NCI-H1436 treated with DMSO at 0.1 percent for 48 hours (cell line): ENCODE results near the gene ZXDC.

ENCODE experiments used
- DNase-seq: peaks from one replicate; lab custom pipeline; 2025; lab: John Stamatoyannopoulos, UW

ZXDC gene

GRCh38 chr3:126435456-126436315 is 40.0 kb downstream of the ZXDC start:
- DNase-seq, result no peak

- no peak for DNase-seq
These were observed 40.7 kb downstream of the ZXDC start for GRCh38 chr3:126434931-126435411.

GRCh38 chr3:126434264-126434590 is 41.5 kb downstream of the ZXDC start:
- DNase-seq, result no peak

DNA sequence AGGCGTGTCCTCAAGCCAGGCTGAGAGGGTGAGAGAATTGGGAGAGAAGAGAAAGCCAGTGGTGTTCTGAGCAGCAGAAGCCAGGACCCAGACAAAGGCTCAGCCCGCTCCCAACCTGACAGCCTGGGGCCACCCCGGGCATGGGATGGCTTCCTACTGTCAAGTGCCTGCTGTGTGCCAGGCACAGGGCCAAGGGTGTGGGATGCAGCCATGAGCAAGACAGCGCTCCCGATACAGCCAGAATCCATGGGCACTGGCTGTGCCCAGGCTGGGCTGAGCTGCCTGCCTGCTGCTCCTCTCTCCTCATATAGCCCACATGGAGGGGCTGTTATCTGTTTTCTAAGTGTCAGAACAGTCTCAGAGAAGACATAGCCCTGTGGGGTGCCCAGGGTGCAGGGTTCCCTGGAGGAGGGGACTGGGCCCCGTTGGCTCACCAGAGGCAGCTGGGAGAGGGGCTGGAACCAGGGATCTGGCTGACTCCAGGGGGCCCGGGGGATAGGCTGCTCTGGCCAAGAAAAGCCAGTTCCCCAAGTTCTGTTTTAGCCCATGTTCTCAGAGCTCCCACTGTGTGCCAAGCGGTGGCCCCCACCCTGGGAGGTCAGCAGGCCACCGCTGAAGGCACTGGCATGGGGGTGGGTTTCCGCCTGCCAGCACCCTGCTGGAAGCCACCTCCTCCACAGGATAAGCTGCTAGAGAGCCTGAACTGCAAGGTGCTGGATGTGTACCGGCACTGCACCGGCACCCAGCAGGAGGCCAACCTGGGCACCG is 42.0 kb downstream of the ZXDC start:
- DNase-seq, result no peak

GRCh38 chr3:126433105-126433430 is 42.6 kb downstream of the ZXDC start:
- DNase-seq, result no peak

DNA sequence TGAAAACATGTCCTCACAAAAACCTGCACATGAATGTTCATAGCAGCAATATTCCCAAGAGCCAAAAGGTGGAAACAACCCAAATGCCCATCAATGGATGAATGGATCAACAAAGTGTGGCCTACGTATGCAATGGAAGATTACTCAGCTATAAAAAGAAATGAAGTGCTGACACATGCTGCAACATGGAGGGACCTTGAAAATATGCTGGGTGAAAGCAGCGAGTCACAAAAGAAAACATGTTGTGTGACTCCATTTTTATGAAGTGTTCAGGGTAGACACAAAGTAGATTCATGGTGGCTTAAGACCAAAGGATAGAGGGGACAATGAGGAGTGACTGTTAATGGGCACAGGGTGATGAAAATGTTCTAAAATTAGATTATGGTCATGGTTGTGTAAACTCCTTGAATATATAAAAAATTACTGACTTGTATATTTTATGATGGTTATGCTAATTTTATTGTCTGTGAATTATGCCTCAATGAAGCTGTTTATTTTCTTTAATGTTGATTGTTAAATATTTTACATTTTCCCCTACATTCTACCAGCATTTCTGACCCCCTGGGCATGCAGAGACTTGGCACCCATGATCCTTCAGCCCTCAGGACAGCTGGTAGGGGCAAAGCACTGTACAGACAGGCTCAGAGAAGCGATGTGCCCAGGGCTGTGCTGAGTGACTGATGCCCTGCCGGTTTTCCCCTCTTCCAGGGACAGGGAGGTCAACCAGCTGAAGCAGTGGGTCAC is 43.2 kb downstream of the ZXDC start:
- no peak for DNase-seq

- DNase-seq, result no peak
These were observed 44.6 kb downstream of the ZXDC start for GRCh38 chr3:126431103-126431534.

- no peak for DNase-seq
These were observed 50.9 kb downstream of the ZXDC start for GRCh38 chr3:126424751-126425150.

DNA sequence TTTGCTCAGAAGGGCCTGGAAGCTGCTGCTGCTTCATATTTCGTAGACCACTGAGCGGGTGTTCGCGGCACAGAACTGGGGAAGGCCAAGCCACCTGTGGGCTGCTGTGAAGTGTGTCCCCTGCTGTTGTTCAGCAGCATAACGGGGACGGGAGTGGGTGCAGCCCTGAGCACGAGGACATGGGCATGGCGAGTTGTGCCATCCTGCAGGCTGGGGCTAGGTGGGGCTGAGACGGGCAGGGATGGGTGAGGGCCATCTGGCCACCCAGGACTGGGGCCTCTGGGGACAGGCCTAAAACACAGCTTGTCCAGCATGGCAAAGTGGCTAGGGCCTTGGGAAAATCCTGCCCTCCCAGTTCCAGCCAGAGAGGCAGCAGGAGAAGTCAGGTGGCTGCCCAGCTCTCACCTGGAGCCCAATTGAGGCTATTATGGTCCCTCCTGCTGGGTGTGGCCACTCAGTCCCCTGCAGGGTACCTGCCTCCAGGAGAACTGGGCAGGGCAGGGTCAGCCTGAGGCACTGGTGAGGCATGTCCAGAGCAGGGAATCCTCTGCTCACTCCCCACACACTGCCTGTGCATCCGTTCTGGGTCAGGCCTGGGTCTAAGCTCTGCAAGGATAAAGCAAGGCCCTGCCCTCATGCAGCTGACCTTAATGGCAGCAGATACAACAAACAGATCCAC is 51.5 kb downstream of the ZXDC start:
- no peak for DNase-seq

DNA sequence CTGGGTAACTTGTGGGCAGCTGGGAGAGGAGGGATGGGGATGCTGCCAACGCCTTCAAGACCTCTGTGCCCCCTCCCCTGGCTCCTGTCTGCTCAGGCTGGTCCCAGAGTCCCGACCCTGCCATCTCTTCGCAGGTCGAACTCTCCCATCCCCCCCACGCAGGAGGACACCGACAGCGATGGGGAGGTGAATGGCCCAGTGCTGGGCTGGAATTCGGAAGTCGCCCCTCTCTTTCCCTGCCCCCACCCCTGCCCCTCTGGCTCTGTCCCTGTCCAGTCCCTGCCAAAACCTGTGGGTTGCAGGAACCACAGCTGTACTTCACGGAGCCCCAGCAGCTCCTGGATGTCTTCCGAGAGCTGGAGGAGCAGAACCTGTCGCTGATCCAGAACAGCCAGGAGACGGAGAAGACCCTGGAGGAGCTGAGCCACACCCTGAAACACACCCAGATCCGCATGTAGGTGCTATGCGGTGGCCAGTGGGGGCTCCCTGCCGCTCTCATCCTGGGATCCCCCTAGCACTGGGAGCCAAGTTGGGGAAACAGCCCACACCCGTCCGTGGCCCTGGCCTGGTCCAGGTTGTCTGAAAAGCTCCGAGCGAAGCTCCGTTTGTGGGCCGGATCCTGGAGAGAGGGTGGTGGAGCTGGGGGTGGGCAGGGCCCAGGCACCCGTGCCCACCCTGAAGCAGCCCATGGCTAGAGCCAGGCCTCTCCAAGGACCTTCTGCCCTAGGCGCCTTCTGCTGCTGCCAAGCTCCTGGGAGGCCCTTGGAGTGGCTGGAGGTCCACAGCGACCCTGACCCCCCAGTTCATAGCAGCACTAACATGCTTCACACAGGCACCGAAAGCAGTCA is 52.3 kb downstream of the ZXDC start:
- no peak for DNase-seq

DNA sequence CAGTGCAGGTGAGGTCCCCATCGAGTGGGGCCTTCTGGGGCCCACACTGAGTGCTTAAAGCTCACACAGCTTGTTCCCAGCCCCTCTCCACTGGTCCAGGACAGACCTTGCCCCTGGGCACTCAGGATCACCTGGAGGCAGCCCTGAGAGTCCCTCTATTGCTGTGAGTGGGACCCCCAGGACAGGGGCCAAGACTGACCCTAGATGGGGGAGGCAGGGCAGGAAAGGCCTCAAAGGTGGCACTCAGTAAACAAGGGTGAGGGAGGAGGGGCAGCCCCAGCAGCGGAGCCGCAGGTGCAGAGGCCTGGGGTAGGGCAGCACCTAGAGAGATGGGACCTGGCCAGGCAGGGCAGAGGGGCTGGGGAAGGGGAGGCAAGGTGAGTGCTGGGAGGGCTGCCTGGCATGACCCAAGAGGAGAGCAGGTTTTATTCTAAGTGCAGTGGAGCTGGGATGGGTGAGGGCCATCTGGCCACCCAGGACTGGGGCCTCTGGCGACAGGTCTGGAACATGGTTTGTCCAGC is 53.1 kb downstream of the ZXDC start:
- no peak for DNase-seq

GRCh38 chr3:126422121-126422520 is 53.6 kb downstream of the ZXDC start:
- DNase-seq, result no peak

- no peak for DNase-seq
These were observed 54.0 kb downstream of the ZXDC start for GRCh38 chr3:126421573-126422119.

DNA sequence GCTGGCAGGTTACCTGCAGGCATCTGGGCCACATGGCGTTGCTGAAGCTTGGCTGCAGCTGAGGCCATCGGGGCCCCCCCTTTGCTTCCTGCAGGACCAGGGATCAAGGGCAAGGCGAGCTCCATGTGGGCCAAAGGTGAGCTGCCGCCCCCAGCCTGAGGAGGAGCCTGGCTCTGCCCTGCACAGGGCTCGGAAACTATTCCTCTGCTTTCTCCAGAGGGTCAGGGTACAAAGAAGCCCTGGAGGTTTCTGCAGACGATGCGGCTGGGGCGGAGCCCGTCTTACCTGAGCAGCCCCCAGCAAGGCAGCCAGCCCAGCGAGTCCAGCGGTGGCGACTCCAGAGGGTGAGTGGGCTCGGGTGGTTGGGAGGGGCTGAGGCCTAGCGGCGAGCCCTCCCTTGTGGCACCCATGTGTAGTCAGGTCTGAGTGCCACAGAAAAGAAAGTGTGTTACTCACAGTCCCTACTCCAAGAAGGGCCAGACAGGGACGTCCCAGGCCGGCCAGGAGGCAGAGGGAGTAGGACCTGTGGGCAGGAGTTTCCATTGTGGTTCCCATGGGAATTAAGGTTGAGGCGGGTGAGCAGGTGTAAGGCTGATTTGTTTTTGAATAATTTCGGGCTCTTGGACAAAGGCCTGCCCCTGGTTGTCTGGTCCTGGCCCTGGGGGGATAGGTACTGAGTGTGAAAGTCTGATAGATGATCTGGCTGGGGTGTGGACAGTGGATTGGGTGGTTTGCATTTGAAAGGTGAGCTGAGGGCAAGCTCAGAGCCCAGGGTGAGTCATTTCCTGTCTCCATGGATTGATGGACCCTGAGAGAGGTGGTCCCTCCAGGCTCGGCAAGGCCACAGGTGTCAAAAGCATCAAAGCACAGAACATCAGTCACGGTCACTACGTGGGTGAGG is 55.6 kb downstream of the ZXDC start:
- DNase-seq, result no peak

DNA sequence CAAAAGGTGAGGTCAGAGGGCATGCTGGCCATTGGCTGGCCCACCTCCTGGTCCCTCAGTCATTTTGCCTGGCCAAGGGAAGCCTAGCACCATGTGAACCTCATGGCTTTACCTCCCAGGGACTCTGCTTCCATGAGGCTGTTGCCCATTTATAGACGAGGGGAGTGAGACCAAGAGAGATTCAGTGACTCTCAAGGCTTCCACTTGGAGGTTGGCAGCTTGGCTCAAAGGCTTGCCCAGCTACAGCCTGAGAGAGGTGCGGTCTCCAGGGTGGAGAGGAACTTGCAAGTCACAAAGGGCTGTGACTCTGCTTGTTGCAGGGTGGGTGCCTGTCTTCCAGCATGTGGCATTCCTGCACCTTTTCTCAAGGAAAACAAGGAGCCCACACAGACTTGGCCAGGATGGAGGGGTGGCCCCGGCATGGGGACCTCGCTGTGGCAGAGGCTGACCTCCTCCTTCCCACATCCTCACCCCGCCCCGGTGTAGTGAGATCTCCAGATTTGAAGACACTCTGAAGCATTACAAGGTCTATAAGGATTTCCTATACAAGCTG is 56.5 kb downstream of the ZXDC start:
- DNase-seq, result no peak

- no peak for DNase-seq
These were observed 57.0 kb downstream of the ZXDC start for GRCh38 chr3:126418661-126419131.

DNA sequence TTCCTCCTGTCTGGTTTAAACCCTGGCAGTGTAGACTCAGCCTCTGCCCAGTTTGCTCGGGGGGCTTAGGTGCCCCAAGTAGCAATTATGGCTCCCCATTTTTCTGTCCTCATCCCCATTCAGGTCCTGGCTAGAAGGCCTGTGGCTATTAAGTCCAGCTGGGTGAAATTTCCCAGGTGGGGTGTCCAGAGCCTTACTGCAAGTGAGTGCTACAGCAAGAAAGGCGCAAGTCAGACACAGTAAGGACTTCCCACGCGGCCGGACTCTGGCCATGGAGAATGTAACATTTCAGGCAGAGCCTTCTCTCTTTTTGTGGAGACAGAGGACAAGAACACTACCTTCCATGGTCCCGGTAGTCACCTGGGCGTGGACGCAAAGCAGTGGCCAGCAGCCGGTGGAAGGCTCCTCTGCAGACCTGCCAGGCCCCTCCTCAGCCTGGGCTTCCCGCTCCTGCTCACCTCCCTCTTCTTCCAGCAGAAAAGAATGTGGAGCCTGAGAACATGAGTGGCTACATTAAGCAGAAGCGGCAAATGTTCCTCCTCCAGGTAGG is 57.6 kb downstream of the ZXDC start:
- DNase-seq, result no peak

DNA sequence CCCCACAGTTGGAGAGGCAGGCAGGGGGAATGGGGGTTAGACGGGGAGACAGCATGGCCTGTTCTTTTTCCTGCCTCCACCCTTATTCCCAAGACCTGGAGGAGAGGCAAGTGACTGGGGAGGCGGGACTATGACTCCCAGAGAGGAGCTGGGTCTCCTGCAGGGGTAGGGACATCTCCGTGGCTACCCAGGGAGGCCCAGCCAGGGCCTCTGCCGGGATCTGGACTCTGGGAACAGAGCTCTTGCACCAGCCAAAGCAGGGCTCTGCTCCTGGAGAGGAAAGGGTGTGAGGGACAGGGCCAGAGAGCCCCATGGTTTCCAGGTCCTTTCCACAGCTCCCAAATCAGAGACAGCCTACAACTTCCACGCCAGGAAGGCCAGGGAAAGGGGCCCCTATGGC is 58.2 kb downstream of the ZXDC start:
- DNase-seq, result no peak

- DNase-seq, result no peak
These were observed 58.7 kb downstream of the ZXDC start for GRCh38 chr3:126416943-126417342.
